HG03097 (cell line): ENCODE results near the gene ASIC1.
"Not testable (repeated sequence)": the region's sequence is repeated elsewhere in the genome, so short reads cannot be mapped to it uniquely, and the experiment has no call there.

Experiments
- ATAC-seq: cut with Tn5 transposase; IDR thresholded peaks from one replicate; pipeline ENCODE4 v1.9.1; 2021; ENCODE audit not compliant: unreplicated experiment, low FRiP score

Gene ASIC1

DNA sequence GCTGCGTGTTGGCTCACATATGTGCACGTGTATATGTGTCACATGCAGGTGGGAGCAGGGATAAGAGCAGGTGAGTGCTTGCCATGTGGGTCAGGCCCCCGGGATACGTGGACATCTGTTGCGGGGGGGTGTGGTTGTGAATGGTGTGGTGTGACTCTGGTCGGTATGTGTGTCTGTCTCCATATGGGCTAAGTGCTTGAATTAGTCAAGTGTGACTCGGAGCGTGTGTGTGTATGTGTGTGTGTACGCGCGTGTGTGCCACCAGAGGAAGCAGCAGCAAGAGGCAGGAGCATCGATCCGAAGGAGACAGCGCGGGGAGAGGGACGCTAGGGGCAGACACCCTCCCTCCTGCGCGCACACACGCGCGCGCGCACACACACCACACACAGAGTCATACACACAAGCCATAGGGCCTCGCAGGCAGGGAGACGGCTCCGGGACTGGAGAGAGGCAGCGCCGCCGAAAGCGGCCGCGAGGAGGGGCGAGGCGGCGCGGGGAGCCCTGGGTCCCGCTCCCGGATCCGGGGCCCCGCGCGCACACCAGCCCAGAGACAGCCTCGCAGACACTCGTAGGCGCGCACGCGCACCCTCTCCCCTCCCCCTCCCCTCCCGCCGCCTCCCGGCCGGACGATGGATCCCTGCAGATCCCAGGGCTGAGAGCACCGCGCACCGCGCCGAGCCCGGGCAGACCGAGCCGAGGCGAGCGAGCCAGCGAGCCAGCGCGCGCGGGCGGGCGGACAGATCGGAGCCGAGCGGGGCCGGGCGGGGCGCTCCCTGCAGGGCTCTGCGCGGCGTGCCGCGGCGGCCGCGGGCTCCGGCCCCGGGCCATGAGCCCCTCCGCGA is at the start of gene ASIC1:
ASIC1 (plus strand) TSS at position 597 of the 842 bp plus-strand sequence. CDS start 1,171 bp downstream, outside the sequence.
- ATAC-seq = no peak

DNA sequence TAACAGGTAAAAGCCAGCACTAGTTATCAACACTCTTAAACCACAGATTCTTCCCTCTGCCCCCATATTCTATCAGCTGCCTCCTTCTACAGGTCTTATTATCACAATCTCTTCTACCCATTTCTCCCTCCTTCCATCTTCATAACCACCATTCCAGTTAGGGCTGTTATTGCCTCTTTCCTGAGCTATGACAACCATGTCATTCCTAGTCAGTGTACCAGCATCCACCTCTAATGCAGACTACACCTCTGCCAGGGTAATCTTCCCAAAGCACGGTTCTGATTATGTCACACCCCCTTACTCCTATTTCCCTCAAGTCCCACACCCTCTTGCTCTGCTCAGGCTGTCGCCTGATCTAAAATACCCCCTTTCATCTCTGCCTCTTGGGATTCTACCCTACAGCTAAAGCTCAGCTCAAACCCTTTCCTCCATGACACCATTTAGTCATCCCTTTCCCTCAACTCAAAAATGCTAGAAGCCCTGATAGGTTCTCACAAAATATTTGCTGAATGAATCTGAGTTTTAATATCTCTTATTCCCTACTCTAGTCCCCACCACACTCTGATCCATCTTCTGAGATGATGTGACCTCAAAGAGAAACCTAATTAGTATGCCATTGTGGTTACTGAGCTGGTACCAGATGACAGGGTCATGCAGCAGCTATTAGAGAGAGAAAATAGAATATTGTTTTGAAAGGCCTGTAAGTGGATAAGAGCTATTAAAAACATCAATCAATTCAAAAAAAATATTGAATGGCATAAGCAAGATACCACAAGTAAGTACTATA is 43.8 kb upstream of the ASIC1 start:
- no peak for ATAC-seq

GRCh38 chr12:50014342-50014741 is 43.1 kb upstream of the ASIC1 start:
- ATAC-seq = no peak

DNA sequence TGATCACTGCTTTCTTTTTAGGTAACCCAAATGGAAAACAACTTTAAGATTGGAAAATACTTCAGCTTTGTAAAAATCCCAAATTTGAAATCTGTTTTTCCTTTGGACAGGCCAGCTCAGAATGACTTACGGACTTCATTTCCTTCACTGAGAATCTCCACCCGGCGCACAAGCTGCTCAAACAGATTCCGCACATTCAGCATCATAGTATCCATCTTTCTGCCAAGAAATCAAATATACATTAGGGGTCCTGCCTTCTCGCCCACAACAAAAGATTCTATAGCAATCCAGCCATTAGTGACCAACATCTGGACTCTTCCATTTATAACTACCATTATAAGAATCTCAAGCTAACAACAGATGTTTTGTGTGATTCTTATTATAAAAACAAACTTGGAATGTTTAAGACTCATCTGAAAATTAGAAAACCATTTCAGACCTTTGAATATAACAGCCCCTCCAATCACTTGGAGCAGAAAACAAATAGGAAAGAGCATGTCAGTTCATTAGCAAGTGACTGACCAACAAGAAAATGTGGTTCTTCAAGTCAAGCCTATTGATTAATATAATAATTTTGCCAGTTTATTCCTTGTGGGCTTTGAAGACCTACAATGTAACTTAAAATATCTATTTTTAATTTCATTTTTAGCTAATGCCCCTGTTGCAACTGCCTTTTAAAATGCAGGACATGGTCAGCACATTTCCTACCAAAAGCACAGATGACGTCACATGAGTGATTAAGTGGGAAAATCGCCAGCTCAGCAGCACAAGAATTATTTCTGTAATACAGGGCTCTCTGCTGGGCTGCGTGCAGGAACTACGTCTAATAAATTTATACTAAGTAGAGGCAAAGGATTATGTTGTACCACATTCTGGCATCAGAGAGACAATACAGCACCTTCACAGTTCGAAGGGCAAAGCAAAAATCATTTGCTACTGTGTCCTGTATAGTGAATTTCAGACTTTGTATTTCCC is 40.6 kb upstream of the ASIC1 start:
- no peak for ATAC-seq

DNA sequence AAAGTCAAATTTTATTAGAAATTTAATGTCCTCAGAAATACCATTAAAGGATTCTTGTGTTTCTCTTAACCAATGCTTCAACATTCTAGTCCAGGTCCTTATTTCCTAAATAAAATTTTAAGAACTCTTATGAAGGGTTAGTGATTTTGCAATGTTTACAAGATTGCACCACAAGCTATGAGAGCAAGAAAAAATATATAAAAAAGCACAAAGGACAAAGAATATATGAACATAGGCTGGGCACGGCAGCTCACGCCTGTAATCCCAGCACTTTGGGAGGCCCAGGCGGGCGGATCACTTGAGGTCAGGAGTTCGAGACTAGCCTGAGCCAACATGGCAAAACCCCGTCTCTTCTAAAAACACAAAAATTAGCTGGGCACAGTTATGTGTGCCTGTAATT is 39.8 kb upstream of the ASIC1 start:
- ATAC-seq = no peak

- no peak for ATAC-seq
These were observed 39.2 kb upstream of the ASIC1 start for GRCh38 chr12:50018154-50018553.

DNA sequence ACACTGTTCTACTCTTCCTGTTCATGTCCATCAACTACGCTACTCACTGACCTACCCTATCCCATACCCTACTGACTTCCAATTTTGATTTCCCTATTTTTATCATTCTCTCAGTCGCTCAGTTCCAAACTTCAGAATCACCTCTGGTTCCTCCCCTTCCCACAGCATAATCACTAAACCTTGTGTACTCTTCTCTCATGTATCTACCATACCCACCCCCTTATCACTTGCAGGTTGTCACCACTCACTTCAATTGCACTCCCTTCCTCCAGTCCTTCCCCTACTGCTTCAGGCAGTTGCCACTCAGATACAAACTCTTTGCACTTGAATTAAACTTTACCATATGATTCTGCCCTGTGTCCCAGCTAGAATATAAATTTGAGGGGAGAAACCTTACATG is 38.4 kb upstream of the ASIC1 start:
- ATAC-seq = no peak

DNA sequence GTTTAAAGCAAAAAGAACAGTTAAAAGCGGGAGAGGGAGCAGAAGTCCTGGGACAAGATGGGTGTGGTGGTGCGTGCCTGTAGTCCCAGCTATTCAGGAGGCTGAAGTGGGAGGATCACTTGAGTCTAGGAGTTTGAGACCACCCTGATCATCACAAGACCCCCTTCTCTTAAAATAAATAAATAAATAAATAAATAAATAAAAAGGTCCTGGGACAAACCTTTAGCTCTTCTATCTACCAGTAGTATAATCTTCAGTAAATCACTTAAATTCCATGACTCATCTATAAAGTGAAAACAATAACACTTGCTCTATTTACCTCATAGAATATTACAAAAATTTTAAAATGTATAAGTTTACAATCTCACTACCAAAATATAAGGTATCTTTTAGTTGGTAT is 37.9 kb upstream of the ASIC1 start:
- ATAC-seq = no peak

GRCh38 chr12:50021031-50021430 is 36.4 kb upstream of the ASIC1 start:
- no peak for ATAC-seq

DNA sequence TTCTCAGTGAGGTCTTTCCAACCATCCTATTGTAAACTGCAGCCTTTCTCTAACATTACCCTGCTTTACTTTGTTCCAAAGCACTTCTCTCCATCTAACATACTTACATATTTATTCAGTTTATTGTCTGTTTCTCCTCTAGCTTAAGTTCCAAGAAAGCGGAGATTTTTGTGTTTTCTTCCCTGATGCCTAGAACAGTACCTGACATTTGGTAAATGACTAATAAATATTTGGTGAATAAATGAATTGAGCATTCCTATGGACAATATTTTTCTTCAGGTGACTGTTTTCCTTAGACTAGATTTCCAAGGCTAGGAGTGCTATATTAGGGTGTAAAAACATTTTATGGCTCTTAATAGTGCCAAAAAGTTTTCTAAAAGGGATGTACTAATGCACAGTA is 34.5 kb upstream of the ASIC1 start:
- no peak for ATAC-seq

DNA sequence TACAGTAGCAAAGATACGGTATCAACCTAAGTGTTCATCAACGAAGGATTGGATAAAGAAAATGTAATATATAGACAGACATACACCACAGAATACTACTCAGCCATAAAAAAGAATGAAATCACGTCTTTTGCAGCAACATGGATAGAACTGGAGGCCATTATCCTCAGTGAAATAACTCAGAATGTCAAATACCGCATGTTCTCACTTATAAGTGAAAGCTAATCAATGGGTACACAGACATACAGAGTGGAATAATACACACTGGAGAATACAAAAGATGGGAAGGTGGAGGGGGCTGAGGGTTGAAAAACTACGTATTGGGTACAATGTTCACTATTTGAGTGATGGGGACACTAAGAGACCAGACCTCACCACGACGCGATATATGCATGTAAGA is 33.2 kb upstream of the ASIC1 start:
- no peak for ATAC-seq

DNA sequence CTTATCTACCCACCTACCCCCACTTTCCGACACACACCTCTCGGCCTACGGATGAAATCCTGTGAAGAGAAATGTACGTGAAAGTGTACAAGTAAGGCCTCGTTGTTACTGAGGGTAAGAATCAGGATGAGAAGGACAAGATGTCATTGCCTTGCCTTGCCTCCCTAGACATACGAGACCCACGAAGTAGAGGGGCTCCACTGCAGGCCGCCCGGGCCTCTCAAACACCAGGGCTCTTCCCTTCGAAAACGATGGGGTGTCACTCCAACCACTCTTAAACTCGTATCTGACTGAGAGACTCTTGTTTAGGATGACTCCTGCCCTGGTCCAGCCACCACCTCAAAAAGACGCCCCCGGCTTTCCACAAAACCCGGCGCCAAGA is 32.6 kb upstream of the ASIC1 start:
- ATAC-seq = peak; percentile 14

DNA sequence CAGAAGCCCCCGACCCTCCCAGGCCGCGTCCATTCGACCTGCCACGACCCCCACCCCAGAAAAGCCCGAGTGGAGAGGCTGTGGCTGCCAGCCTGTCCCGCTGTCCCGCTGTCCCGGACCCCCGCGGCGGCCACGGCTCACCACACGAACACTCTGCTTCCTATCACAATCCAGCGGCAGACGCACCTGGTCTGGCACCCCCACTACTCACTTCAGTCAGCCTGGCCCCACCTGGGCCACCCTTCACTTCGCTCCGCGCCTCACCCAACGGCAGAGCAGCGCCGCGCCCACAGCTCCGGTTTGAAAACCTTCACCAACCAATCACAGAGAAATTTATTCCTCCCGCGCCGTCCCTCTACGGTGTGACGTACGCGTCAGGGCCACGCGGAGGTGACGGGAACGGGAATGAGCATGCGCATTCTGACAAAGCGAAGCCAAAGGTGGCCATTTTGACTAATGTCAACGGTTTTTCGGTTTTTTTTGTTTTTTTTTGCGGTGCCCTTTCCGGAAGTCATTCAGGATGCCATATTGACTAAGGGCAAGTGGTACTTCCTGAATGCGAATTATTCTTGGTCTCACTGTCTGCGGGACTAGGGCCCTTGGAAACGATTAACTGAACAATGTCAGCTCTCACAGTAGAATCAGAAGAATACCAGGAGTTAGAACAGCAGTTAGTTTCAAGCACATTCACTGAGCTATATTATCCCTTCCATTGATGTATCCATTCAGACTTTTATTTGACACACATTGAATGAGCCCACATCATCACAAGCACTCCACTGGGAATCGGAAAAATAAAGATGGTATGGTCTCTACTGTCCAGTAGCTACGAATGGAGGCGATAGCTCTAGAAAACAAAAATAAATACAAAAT is 32.0 kb upstream of the ASIC1 start, which contains the start of gene RACGAP1:
RACGAP1 (minus strand) TSS at position 308 of the 873 bp plus-strand sequence. CDS start 8,779 bp downstream, outside the sequence.
- ATAC-seq = peak; percentile 94

DNA sequence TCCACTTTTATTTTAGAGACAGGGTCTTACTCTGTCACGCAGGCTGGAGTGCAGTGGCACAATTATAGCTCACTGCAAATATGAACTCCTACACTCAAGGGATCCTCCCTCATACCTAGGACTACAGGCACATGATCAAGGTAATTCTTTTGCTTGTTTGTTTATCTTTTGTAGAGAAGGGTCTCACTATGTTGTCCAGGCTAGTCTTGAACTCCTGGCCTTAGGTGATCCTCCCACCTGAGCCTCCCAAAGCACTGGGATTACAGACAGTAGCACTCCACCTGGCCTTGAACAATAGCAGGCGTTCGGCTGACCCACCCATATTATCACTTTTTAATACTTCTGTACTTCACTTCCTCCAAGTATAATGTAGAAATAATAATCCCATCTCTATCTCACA is 30.7 kb upstream of the ASIC1 start:
- no peak for ATAC-seq

DNA sequence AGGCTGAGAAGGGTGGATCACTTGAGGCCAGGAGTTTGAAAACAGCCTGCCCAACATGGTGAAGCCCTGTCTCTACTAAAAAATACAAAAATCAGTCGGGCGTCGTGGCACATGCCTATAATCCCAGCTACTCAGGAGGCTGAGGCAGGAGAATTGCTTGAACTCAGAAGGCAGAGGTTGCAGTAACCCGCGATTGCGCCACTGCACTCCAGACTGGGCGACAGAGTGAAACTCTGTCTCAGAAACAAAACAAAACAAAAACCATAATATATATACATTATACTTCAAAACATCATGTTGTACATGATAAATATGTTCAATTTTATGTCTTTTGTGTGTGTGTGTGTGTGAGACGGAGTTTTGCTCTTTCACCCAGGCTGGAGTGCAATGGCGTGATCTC is 26.9 kb upstream of the ASIC1 start:
- not testable (repeated sequence) for ATAC-seq

- ATAC-seq = no peak
These were observed 24.9 kb upstream of the ASIC1 start for GRCh38 chr12:50032515-50032853.

GRCh38 chr12:50032854-50033581 is 24.4 kb upstream of the ASIC1 start:
- no peak for ATAC-seq

DNA sequence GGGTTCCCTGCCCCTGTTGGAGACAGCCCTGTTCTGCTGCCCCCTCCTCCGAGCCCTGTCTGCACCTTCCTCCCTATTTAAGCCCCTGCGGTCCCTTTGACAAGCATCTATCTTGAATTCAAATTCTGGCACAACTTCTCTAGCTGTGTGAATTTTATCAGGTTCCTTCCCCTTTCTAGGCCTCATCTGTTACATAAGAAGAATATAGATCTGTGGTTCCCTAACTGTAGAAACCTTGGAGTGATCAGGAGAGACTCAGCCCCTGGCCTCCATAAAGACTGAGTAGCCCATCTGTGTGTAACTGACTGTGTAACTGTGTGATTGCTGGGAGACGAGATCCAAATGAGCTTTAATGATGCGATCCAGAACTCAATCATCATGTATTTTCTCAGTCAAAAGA is 19.1 kb upstream of the ASIC1 start:
- no peak for ATAC-seq
